ENCODE results near the gene SLC66A3. TPM values are rescaled to one million over a fixed set of nuclear protein-coding genes. Genes with fewer than 3 reads are reported as not detected.
A peak's percentile ranks its signal among the peaks of the same experiment; 100 is the strongest.
"Not testable (repeated sequence)": the region's sequence is repeated elsewhere in the genome, so short reads cannot be mapped to it uniquely, and the experiment has no call there.

The SLC66A3 gene
- total RNA-seq, 1 donor from 2014 or later, result 10.0 TPM

DNA sequence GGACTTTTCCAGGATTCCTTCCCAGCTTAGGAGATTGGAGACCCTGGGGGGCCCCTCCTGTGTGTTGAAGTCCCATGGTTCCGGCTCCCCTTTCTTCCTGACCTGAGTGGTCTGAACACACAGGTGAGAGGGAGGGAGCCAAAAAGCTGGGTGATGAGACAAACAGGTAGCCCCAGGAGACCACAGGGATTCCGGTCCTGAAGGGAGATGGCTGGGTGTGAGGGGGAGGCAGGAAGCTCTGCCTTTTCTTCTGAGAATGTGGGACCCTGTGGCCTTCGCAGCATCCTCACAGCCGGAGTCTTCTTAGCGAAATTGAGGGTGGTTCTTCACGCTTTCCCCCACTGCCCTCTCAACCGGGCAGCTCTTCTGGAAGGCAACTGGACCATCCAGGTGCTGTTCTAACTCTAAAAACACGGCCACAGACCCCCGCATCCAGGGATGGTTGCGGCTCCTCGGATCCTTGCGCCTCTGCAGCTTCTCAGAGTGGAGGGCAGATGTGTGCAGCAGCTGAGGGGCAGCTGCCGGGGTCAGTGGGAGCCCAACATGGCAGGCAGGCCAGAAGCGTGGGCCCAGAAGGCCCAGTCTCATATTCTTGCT lies 4.4 kb downstream of the SLC66A3 start:
- intact Hi-C loops (cut with micrococcal nuclease), result loop anchor here (5.0 to 10.0 kb wide), 3 partner anchors 113 to 1315 kb away; partner anchors contain the start of gene TAF1B
- no peak for DNase-seq (ENCODE audit: low spot score)
- Mint-ChIP-seq H3K4me1 (ENCODE audit: low read depth) (peaks cover 11% of the 10 kb centered on the region), H3K9me3 (no peaks in the 10 kb centered on the region), H3K27me3 (ENCODE audit: low read depth) (no peaks in the 10 kb centered on the region), H3K4me3 (ENCODE audit: low read depth) (no peak overlapping the region), H3K36me3 (ENCODE audit: low read depth) (no peaks in the 10 kb centered on the region), H3K27ac (no peak overlapping the region)

DNA sequence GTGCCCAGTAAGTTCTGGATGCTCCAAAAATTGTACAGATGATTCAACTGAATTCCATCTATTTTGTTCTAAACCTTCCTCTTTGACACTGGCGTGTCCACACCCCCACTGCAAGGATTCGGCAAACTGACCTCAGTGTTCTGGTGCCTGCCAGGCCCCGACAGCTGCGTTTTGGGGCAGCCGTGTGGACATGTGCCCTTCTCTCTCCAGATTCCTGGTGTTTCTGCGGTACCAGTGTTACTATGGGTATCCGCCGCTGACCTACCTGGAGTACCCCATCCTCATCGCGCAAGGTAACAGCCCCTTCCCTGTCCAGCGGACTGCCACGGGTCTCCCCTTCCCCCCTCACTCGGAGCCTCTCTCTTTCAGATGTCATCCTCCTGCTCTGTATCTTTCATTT lies 5.0 kb downstream of the SLC66A3 start:
- Mint-ChIP-seq H3K9me3 (no peaks in the 10 kb centered on the region), H3K27ac (peak overlapping the region; percentile 9), H3K4me1 (ENCODE audit: low read depth) (peaks cover 11% of the 10 kb centered on the region), H3K36me3 (ENCODE audit: low read depth) (no peaks in the 10 kb centered on the region), H3K27me3 (ENCODE audit: low read depth) (no peaks in the 10 kb centered on the region), H3K4me3 (ENCODE audit: low read depth) (no peak overlapping the region)
- intact Hi-C loops (cut with micrococcal nuclease), result no loop called here
- no peak for DNase-seq (ENCODE audit: low spot score)

DNA sequence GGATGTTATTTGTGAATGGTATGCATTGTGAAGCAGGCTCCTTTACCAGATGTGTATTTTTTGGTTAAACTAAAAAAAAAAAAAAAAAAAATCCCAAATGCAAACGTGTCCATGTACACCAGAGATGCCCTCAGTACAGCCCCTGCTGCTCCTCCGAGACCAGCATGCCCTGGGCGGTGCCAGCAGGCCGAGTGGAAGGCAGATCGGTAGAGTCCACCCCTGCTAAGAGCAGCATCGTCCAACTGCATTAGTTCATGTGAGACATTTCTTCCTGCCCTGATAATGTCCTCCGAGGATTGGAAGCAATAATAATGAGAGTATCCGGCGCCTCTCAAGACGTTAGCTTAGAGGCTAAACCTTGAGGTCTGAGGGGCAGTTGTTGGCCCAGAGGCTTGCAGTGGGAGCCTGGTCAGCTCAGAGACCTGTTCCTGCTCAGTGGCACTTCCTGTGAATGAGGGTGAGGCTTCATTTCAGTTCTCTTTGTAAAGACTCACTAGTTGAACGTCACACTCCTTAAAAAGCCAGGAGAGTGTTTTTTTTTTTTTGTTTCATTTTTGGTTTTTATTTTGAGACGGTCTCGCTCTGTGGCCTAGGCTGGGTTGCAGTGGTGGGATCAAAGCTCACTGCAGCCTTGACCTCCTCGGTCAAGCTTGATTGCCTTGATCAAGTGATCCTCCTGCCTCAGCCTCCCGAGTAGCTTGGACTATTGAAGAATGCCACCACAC lies 5.6 kb downstream of the SLC66A3 start:
- H3K4me3 Mint-ChIP-seq (ENCODE audit: low read depth), result peak overlapping the region; percentile 8
- H3K36me3 Mint-ChIP-seq (ENCODE audit: low read depth), result no peaks in the 10 kb centered on the region
- no peaks in the 10 kb centered on the region for H3K27me3 Mint-ChIP-seq (ENCODE audit: low read depth)
- intact Hi-C loops (cut with micrococcal nuclease), result no loop called here
- H3K4me1 Mint-ChIP-seq (ENCODE audit: low read depth), result peaks cover 9% of the 10 kb centered on the region
- no peaks in the 10 kb centered on the region for H3K9me3 Mint-ChIP-seq
- H3K27ac Mint-ChIP-seq, result peak overlapping the region; percentile 79
- no peak for DNase-seq (ENCODE audit: low spot score)

DNA sequence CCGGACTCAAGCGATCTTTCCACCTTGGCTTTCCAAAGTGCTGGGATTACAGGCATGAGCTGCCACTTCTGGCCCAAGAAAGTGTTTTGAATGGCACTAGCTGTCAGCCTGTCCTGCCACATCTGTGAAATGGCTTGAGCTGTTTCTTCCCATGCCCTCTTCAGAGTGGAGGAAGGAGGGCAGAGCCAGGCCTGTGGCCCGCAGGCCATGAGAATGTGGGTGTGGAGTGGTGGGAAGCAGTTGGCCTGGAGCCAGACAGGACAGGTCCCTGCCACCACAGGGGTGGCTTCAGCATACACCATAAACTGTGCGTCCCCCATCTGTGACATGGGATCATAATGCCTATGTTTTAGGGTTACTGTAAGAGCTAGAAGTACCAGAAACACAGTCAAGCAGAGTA lies 6.5 kb downstream of the SLC66A3 start:
- no peaks in the 10 kb centered on the region for H3K27me3 Mint-ChIP-seq (ENCODE audit: low read depth)
- peaks cover 6% of the 10 kb centered on the region for H3K4me1 Mint-ChIP-seq (ENCODE audit: low read depth)
- intact Hi-C loops (cut with micrococcal nuclease), result no loop called here
- H3K4me3 Mint-ChIP-seq (ENCODE audit: low read depth), result no peak overlapping the region
- DNase-seq (ENCODE audit: low spot score), result no peak
- H3K36me3 Mint-ChIP-seq (ENCODE audit: low read depth), result no peaks in the 10 kb centered on the region
- H3K9me3 Mint-ChIP-seq, result no peaks in the 10 kb centered on the region
- no peak overlapping the region for H3K27ac Mint-ChIP-seq

DNA sequence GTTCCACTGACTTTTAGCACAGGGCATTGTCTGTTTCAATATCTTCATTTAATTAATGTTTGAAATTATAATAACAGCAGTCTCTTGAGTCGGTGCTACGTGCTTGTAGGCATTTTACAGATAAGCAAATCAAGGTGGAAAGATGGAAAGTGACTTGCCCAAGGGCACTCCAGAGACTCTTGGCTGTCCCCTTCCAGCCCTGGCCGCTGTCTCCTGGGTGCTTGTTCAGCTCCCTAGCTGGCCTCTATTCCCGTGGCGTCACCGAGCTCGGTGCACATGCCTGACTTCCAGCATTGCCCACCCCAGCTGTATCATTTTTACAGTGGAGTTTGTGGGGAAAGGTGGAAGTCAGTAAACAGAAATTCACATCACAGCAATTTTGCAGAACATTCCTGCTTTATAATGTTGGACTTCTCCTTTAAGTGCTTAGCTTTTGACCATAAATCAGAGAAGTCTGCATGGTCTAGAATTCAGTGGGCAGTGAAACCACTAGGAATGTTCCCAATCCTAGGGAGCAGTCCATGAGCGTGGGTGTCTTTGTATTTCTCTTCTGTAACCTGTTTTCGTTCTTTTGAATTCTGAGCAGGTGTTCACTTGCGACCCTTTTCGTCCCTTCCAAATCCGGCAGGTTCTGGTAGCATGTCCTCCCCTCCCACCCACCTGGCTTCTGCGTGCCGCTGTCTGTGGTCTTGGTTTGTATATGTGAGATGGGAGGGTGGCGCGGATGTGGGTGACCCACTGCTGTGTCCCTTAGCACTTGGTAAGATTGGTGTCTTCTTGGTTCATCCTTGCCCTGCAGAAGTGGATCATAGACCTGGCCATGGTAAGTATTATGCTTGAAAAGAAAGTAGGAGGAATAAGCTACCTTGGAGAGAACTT lies 8.4 kb downstream of the SLC66A3 start:
- no peak for DNase-seq (ENCODE audit: low spot score)
- intact Hi-C loops (cut with micrococcal nuclease), result no loop called here
- peaks cover 6% of the 10 kb centered on the region for H3K4me1 Mint-ChIP-seq (ENCODE audit: low read depth)
- no peaks in the 10 kb centered on the region for H3K36me3 Mint-ChIP-seq (ENCODE audit: low read depth)
- no peaks in the 10 kb centered on the region for H3K27me3 Mint-ChIP-seq (ENCODE audit: low read depth)
- H3K9me3 Mint-ChIP-seq, result no peaks in the 10 kb centered on the region
- no peak overlapping the region for H3K27ac Mint-ChIP-seq
- no peak overlapping the region for H3K4me3 Mint-ChIP-seq (ENCODE audit: low read depth)

DNA sequence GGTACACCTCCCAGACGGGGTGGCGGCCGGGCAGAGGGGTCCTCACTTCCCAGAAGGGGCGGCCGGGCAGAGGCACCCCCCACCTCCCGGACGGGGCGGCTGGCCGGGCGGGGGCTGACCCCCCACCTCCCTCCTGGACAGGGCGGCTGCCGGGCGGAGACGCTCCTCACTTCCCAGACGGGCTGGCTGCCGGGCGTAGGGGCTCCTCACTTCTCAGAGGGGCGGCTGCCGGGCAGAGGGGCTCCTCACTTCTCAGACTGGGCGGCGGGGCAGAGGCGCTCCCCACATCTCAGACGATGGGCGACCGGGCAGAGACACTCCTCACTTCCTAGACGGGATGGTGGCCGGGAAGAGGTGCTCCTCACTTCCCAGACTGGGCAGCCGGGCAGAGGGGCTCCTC lies 9.8 kb downstream of the SLC66A3 start:
- H3K4me3 Mint-ChIP-seq (ENCODE audit: low read depth); H3K9me3 Mint-ChIP-seq: not testable (repeated sequence)

DNA sequence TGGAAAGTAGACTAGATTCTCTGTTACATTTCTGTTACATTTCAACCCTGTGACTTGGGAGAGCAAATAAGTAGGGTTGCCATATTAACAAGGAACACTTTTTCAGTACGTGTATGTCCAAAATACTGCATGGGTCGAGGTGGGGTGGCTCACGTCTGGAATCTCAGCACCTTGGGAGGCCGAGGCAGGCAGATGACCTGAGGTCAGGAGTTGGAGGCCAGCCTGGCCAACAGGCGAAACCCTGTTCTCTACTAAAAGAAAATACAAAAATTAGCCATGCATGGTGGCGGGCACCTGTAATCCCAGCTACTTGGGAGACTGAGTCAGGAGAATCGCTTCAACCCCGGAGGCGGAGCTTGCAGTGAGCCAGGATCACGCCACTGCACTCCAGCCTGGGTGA lies 11.2 kb downstream of the SLC66A3 start:
- DNase-seq (ENCODE audit: low spot score), result no peak
- H3K4me3 Mint-ChIP-seq (ENCODE audit: low read depth), result no peak overlapping the region
- H3K4me1 Mint-ChIP-seq (ENCODE audit: low read depth), result no peaks in the 10 kb centered on the region
- intact Hi-C loops (cut with micrococcal nuclease), result no loop called here
- H3K27ac Mint-ChIP-seq, result no peak overlapping the region
- no peaks in the 10 kb centered on the region for H3K27me3 Mint-ChIP-seq (ENCODE audit: low read depth)
- H3K36me3 Mint-ChIP-seq (ENCODE audit: low read depth), result no peaks in the 10 kb centered on the region
- no peaks in the 10 kb centered on the region for H3K9me3 Mint-ChIP-seq

More for the DNA sequence above, 9.8 kb downstream of the SLC66A3 start:
- intact Hi-C loops (cut with micrococcal nuclease); H3K27me3 Mint-ChIP-seq (ENCODE audit: low read depth); H3K27ac Mint-ChIP-seq; DNase-seq (ENCODE audit: low spot score); H3K4me1 Mint-ChIP-seq (ENCODE audit: low read depth); H3K36me3 Mint-ChIP-seq (ENCODE audit: low read depth): not testable (repeated sequence)

DNA sequence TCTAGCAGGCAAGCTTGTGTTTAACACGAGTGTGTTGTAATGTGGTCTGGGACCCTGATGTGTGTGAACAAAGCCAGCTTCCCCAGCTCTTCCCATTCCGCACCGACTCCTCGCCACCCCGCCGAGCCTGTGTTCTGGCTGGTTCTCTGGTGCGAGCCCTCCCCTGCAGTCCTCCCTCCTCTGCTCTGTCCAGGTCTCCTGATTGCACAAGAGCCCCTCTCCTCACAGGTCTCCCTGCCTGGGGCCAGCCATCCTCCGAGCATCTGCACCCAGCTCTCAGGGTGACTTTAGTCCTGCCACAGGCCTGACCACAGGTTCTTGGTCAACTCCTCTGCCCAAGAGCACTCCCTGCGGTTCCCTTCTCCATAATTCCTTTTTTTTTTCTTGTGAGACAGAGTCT lies 13.2 kb downstream of the SLC66A3 start:
- Mint-ChIP-seq H3K4me1 (ENCODE audit: low read depth) (no peaks in the 10 kb centered on the region), H3K27me3 (ENCODE audit: low read depth) (no peaks in the 10 kb centered on the region), H3K4me3 (ENCODE audit: low read depth) (no peak overlapping the region), H3K36me3 (ENCODE audit: low read depth) (no peaks in the 10 kb centered on the region), H3K27ac (no peak overlapping the region), H3K9me3 (no peaks in the 10 kb centered on the region)
- no peak for DNase-seq (ENCODE audit: low spot score)
- intact Hi-C loops (cut with micrococcal nuclease), result no loop called here

DNA sequence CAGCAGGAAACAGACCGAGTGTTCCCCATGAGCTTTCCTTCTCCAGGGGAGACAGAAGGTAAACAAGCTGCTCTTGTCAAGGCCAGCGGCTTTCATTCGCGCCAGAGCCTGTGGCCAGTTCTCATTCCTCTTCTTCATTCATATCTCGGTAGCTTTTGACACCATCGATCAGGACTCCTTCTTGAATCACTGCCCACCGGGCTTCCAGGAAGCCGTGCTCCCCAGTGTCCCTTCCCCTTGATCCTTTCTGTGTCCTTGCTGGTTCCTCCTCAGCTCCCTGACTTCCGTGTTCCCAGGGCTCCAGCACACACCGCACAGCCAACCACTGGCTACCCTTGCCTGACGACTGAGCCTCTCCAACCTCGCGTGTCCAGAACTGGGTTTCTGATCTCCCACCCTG lies 14.1 kb downstream of the SLC66A3 start:
- Mint-ChIP-seq H3K9me3 (no peaks in the 10 kb centered on the region), H3K4me1 (ENCODE audit: low read depth) (no peaks in the 10 kb centered on the region), H3K27me3 (ENCODE audit: low read depth) (no peaks in the 10 kb centered on the region), H3K27ac (no peak overlapping the region), H3K4me3 (ENCODE audit: low read depth) (no peak overlapping the region), H3K36me3 (ENCODE audit: low read depth) (no peaks in the 10 kb centered on the region)
- no peak for DNase-seq (ENCODE audit: low spot score)
- intact Hi-C loops (cut with micrococcal nuclease), result no loop called here

DNA sequence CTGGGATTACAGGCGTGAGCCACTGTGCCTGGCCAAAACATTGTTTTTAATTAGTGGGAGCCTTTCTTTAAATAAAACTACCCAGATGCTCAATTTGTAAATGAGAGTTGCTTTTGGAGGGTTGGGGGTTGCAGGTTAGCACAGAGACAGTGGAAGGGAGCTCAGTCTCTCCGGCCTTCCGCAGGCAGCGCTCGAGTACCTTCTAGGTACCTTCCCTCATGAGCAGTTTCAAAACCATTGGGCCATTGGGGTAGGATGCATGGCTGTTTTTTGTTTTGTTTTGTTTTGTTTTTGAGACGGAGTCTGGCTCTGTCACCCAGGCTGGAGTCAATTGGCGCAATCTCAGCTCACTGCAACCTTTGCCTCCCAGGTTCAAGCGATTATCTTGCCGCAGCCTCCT lies 19.0 kb downstream of the SLC66A3 start:
- Mint-ChIP-seq H3K9me3 (no peaks in the 10 kb centered on the region), H3K4me3 (ENCODE audit: low read depth) (no peak overlapping the region), H3K27me3 (ENCODE audit: low read depth) (no peaks in the 10 kb centered on the region), H3K36me3 (ENCODE audit: low read depth) (peaks cover 6% of the 10 kb centered on the region), H3K4me1 (ENCODE audit: low read depth) (peaks cover 11% of the 10 kb centered on the region), H3K27ac (no peak overlapping the region)
- DNase-seq (ENCODE audit: low spot score), result no peak
- intact Hi-C loops (cut with micrococcal nuclease), result no loop called here

DNA sequence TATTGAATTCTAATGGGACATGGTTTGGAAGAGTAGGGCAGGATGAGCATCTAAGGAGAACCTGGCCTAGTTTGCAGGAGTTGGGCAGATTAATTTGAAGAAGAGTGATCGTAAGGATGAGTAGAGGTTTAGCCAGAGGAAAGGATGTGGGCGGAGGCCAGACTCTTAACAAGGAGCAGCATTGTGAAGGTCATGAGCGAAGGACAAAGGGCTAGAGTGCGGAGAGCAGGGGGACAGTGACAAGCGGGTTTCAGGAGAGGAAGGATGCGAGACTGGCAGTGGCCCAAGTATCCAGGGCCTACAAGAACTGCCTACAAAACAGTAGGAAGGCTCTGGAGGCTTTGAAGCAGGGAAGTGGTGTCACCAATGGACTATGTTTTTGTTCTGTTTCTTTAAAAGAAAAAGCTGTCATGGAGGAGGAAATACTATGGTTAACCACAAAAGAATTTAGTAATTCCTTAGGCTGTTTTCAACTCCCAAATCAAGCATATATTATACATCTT lies 20.1 kb downstream of the SLC66A3 start:
- no peak overlapping the region for H3K4me3 Mint-ChIP-seq (ENCODE audit: low read depth)
- no peaks in the 10 kb centered on the region for H3K9me3 Mint-ChIP-seq
- no peak overlapping the region for H3K27ac Mint-ChIP-seq
- H3K4me1 Mint-ChIP-seq (ENCODE audit: low read depth), result peaks cover 11% of the 10 kb centered on the region
- H3K36me3 Mint-ChIP-seq (ENCODE audit: low read depth), result peaks cover 6% of the 10 kb centered on the region
- DNase-seq (ENCODE audit: low spot score), result no peak
- no peaks in the 10 kb centered on the region for H3K27me3 Mint-ChIP-seq (ENCODE audit: low read depth)
- intact Hi-C loops (cut with micrococcal nuclease), result no loop called here

DNA sequence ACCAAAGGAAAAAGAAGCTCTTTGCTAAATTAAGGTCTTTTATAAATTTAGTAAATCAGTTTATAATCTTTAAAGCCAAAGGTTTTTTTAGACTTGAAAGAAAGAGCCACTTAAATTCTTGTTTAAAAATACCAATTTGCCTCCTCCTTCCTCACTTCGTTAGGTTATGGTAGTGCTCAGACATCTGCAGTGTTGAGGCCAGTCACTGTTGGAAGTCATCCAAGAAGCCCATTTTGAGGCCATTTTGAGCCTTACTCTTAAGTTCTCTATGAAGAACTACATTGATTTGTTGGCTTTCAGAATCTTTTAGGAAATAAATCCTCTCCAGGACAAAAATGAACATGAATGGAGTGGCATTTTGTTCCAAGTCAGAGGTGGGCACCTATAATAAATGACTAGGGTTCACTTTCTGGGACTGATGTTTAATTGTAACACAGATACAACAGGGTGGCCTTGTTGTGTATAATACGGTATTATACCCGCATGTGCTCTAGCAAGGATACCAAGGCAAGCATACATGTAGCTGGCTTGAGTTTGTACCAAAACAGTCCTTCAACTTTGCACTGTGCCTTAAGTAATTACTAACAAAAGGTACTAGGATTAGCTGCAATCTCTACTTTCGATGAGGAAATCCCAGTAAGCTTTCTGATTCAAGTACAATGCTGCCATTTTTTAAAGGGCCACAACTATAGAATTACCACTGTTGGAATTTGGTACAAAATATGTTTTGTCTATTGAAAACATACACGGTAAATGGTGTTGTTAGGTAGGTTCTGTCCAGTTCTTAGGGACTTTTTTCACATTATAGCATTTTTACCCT lies 22.8 kb downstream of the SLC66A3 start:
- Mint-ChIP-seq H3K27ac (no peak overlapping the region), H3K4me1 (ENCODE audit: low read depth) (peaks cover 11% of the 10 kb centered on the region), H3K9me3 (no peaks in the 10 kb centered on the region), H3K4me3 (ENCODE audit: low read depth) (no peak overlapping the region), H3K27me3 (ENCODE audit: low read depth) (no peaks in the 10 kb centered on the region), H3K36me3 (ENCODE audit: low read depth) (peaks cover 12% of the 10 kb centered on the region)
- DNase-seq (ENCODE audit: low spot score), result no peak
- intact Hi-C loops (cut with micrococcal nuclease), result no loop called here
